ENCODE measurements around the gene ZNF451. TPM values are rescaled to one million over a fixed set of nuclear protein-coding genes. Genes with fewer than 3 reads are reported as not detected.
A peak's percentile ranks its signal among the peaks of the same experiment; 100 is the strongest.

ZNF451 gene
- total RNA-seq, 1 experiment from 2014 or later = 50.6 TPM

- Histone ChIP-seq H3K27ac (peak overlapping the region; percentile 87), H3F3A (ENCODE audit: insufficient read depth, low read depth) (peaks cover 24% of the 10 kb centered on the region; the same call in 1 of the 2 replicates), H3K4me1 (replicated peaks; ENCODE audit: insufficient read depth) (peaks cover 30% of the 10 kb centered on the region), H2AFZ (peak overlapping the region; percentile 91), H3K36me3 (ENCODE audit: low read depth) (peaks cover 12% of the 10 kb centered on the region), H3K4me3 (peak overlapping the region; percentile 91), H4K20me1 (ENCODE audit: insufficient read depth) (no peaks in the 10 kb centered on the region), H3K27me3 (ENCODE audit: insufficient read depth, low read depth) (no peaks in the 10 kb centered on the region), H3K9me3 (ENCODE audit: insufficient read depth, low read depth) (no peaks in the 10 kb centered on the region), H3K4me2 (peak overlapping the region; percentile 88), H3K9me2 (ENCODE audit: insufficient read depth) (no peaks in the 10 kb centered on the region), H3K79me2 (ENCODE audit: low read depth) (peaks cover 65% of the 10 kb centered on the region)
- intact Hi-C loops (cut with micrococcal nuclease; ENCODE audit: unreplicated experiment) = loop anchor here (2.0 to 10.0 kb wide), 2 partner anchors 219 to 269 kb away; partner anchors contain the start of gene BEND6
- TF ChIP-seq EZH2 (IDR thresholded peaks at IDR 0.05; ENCODE audit: low read depth) (no peak), CTCF (conservative IDR thresholded peaks at IDR 0.05) (no peak)
- CTCF ChIA-PET = no interaction called here
- POLR2A ChIA-PET (ENCODE audit: unreplicated experiment) = interaction anchor here (0.7 kb wide), 1 partner anchor 48 kb away, joined by 3 read pairs; no protein-coding TSS in a partner anchor
- BruUV-seq (replicated peaks) = TSS peak; percentile 70
- DNase-seq = peak; percentile 9 to 71
Observed at GRCh38 chr6:57173886-57174510, 84.0 kb downstream of the ZNF451 start.

GRCh38 chr6:57174511-57174907, 84.5 kb downstream of the ZNF451 start:
- Histone ChIP-seq H3K9me2 (ENCODE audit: insufficient read depth) (no peaks in the 10 kb centered on the region), H3K27ac (peak overlapping the region; percentile 87), H3F3A (ENCODE audit: insufficient read depth, low read depth) (peaks cover 24% of the 10 kb centered on the region; the same call in 1 of the 2 replicates), H3K9me3 (ENCODE audit: insufficient read depth, low read depth) (no peaks in the 10 kb centered on the region), H3K4me2 (peak overlapping the region; percentile 88), H4K20me1 (ENCODE audit: insufficient read depth) (no peaks in the 10 kb centered on the region), H3K27me3 (ENCODE audit: insufficient read depth, low read depth) (no peaks in the 10 kb centered on the region), H2AFZ (peak overlapping the region; percentile 91), H3K4me1 (replicated peaks; ENCODE audit: insufficient read depth) (peaks cover 30% of the 10 kb centered on the region), H3K79me2 (ENCODE audit: low read depth) (peaks cover 70% of the 10 kb centered on the region), H3K4me3 (peak overlapping the region; percentile 91), H3K36me3 (ENCODE audit: low read depth) (peaks cover 12% of the 10 kb centered on the region)
- TF ChIP-seq EZH2 (IDR thresholded peaks at IDR 0.05; ENCODE audit: low read depth) = no peak
- TF ChIP-seq CTCF (conservative IDR thresholded peaks at IDR 0.05) = no peak
- ChIA-PET CTCF (no interaction called here), POLR2A (ENCODE audit: unreplicated experiment) (interaction anchor here (0.7 kb wide), 1 partner anchor 47 kb away, joined by 3 read pairs; no protein-coding TSS in a partner anchor)
- intact Hi-C loops (cut with micrococcal nuclease; ENCODE audit: unreplicated experiment) = loop anchor here (10.0 kb wide), 1 partner anchor 270 kb away; no protein-coding TSS in a partner anchor
- no TSS peak for BruUV-seq (replicated peaks)
- no peak for DNase-seq

- Histone ChIP-seq H3K36me3 (ENCODE audit: low read depth) (peaks cover 12% of the 10 kb centered on the region), H3K4me3 (no peak overlapping the region), H2AFZ (no peak overlapping the region), H4K20me1 (ENCODE audit: insufficient read depth) (no peaks in the 10 kb centered on the region), H3F3A (ENCODE audit: insufficient read depth, low read depth) (peaks cover 16% of the 10 kb centered on the region; the same call in 1 of the 2 replicates), H3K4me1 (replicated peaks; ENCODE audit: insufficient read depth) (peaks cover 23% of the 10 kb centered on the region), H3K4me2 (no peak overlapping the region), H3K79me2 (ENCODE audit: low read depth) (peaks cover 88% of the 10 kb centered on the region), H3K9me2 (ENCODE audit: insufficient read depth) (no peaks in the 10 kb centered on the region), H3K27me3 (ENCODE audit: insufficient read depth, low read depth) (no peaks in the 10 kb centered on the region), H3K9me3 (ENCODE audit: insufficient read depth, low read depth) (no peaks in the 10 kb centered on the region), H3K27ac (no peak overlapping the region)
- DNase-seq = no peak
- ChIA-PET POLR2A (ENCODE audit: unreplicated experiment) (no interaction called here), CTCF (no interaction called here)
- intact Hi-C loops (cut with micrococcal nuclease; ENCODE audit: unreplicated experiment) = loop anchor here (10.0 kb wide), 1 partner anchor 273 kb away; no protein-coding TSS in a partner anchor
- no peak for TF ChIP-seq EZH2 (IDR thresholded peaks at IDR 0.05; ENCODE audit: low read depth)
- no peak for TF ChIP-seq CTCF (conservative IDR thresholded peaks at IDR 0.05)
- BruUV-seq (replicated peaks) = no TSS peak
Observed at GRCh38 chr6:57177545-57178265, 87.7 kb downstream of the ZNF451 start.
